Osteocyte (in vitro differentiated cells): ENCODE data around the gene HERC5. TPM values are rescaled to one million over a fixed set of nuclear protein-coding genes. Genes with fewer than 3 reads are reported as not detected.

Experiments
- DNase-seq: peaks from one replicate; pipeline ENCODE4 v3.0.0; 2021; ENCODE audit warnings: mixed read lengths; ENCODE audit not compliant: unreplicated experiment; ENCODE audit errors: extremely low spot score
- H3K27ac Mint-ChIP-seq: one replicate; pipeline ENCODE4 v1.8.0; 2021; ENCODE audit warnings: mild to moderate bottlenecking, mixed read lengths; ENCODE audit not compliant: unreplicated experiment
- H3K27me3 Mint-ChIP-seq: one replicate; pipeline ENCODE4 v1.8.0; 2021; ENCODE audit warnings: mixed read lengths; ENCODE audit not compliant: unreplicated experiment
- H3K36me3 Mint-ChIP-seq: one replicate; pipeline ENCODE4 v1.8.0; 2021; ENCODE audit warnings: mixed read lengths; ENCODE audit not compliant: unreplicated experiment
- H3K4me1 Mint-ChIP-seq: one replicate; pipeline ENCODE4 v1.8.0; 2021; ENCODE audit warnings: mixed read lengths; ENCODE audit not compliant: unreplicated experiment
- H3K4me3 Mint-ChIP-seq: one replicate; pipeline ENCODE4 v1.8.0; 2021; ENCODE audit warnings: mild to moderate bottlenecking, moderate library complexity, mixed read lengths; ENCODE audit not compliant: unreplicated experiment
- H3K9me3 Mint-ChIP-seq: one replicate; pipeline ENCODE4 v1.8.0; 2021; ENCODE audit warnings: mixed read lengths; ENCODE audit not compliant: unreplicated experiment
- total RNA-seq: library from RNA; stranded (reverse); gene quantifications from 2 replicates; pipeline ENCODE4 v1.2.1, GENCODE V29; 2021
- TF ChIP-seq, protein P1 (sequence below): fragments of 200-600 bp; sonication (generic); IDR thresholded peaks from 2 replicates; pipeline ENCODE4 v1.5.0; 2021; ENCODE audit warnings: antibody characterized with exemption, mild to moderate bottlenecking, moderate library complexity

Gene HERC5
- total RNA-seq, 1 donor from 2014 or later, result 0.81 TPM

GRCh38 chr4:88467392-88467791, 10.5 kb downstream of the HERC5 start:
- Mint-ChIP-seq H3K36me3 (no peaks in the 10 kb centered on the region), H3K4me3 (no peak overlapping the region), H3K9me3 (no peaks in the 10 kb centered on the region), H3K27ac (no peak overlapping the region), H3K27me3 (peaks cover 44% of the 10 kb centered on the region), H3K4me1 (no peaks in the 10 kb centered on the region)
- TF ChIP-seq, protein P1, sequence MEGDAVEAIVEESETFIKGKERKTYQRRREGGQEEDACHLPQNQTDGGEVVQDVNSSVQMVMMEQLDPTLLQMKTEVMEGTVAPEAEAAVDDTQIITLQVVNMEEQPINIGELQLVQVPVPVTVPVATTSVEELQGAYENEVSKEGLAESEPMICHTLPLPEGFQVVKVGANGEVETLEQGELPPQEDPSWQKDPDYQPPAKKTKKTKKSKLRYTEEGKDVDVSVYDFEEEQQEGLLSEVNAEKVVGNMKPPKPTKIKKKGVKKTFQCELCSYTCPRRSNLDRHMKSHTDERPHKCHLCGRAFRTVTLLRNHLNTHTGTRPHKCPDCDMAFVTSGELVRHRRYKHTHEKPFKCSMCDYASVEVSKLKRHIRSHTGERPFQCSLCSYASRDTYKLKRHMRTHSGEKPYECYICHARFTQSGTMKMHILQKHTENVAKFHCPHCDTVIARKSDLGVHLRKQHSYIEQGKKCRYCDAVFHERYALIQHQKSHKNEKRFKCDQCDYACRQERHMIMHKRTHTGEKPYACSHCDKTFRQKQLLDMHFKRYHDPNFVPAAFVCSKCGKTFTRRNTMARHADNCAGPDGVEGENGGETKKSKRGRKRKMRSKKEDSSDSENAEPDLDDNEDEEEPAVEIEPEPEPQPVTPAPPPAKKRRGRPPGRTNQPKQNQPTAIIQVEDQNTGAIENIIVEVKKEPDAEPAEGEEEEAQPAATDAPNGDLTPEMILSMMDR, result no peak
- DNase-seq, result no peak

- no peaks in the 10 kb centered on the region for H3K9me3 Mint-ChIP-seq
- H3K27me3 Mint-ChIP-seq, result peaks cover 32% of the 10 kb centered on the region
- TF ChIP-seq, protein P1, result no peak
- no peaks in the 10 kb centered on the region for H3K36me3 Mint-ChIP-seq
- no peak for DNase-seq
- H3K4me3 Mint-ChIP-seq, result no peak overlapping the region
- H3K4me1 Mint-ChIP-seq, result peaks cover 2% of the 10 kb centered on the region
- no peak overlapping the region for H3K27ac Mint-ChIP-seq
These were observed 20.4 kb downstream of the HERC5 start for GRCh38 chr4:88477229-88477860.

- Mint-ChIP-seq H3K36me3 (no peaks in the 10 kb centered on the region), H3K9me3 (no peaks in the 10 kb centered on the region), H3K4me1 (peaks cover 2% of the 10 kb centered on the region), H3K4me3 (no peak overlapping the region), H3K27ac (no peak overlapping the region), H3K27me3 (peaks cover 26% of the 10 kb centered on the region)
- DNase-seq, result no peak
- TF ChIP-seq, protein P1, result no peak
These were observed 21.3 kb downstream of the HERC5 start for GRCh38 chr4:88478247-88478646.

GRCh38 chr4:88481537-88481936, 24.6 kb downstream of the HERC5 start:
- H3K4me1 Mint-ChIP-seq, result peaks cover 2% of the 10 kb centered on the region
- TF ChIP-seq, protein P1, result no peak
- H3K4me3 Mint-ChIP-seq, result no peak overlapping the region
- peaks cover under 1% of the 10 kb centered on the region for H3K27me3 Mint-ChIP-seq
- H3K9me3 Mint-ChIP-seq, result no peaks in the 10 kb centered on the region
- DNase-seq, result no peak
- no peaks in the 10 kb centered on the region for H3K36me3 Mint-ChIP-seq
- H3K27ac Mint-ChIP-seq, result no peak overlapping the region

DNA sequence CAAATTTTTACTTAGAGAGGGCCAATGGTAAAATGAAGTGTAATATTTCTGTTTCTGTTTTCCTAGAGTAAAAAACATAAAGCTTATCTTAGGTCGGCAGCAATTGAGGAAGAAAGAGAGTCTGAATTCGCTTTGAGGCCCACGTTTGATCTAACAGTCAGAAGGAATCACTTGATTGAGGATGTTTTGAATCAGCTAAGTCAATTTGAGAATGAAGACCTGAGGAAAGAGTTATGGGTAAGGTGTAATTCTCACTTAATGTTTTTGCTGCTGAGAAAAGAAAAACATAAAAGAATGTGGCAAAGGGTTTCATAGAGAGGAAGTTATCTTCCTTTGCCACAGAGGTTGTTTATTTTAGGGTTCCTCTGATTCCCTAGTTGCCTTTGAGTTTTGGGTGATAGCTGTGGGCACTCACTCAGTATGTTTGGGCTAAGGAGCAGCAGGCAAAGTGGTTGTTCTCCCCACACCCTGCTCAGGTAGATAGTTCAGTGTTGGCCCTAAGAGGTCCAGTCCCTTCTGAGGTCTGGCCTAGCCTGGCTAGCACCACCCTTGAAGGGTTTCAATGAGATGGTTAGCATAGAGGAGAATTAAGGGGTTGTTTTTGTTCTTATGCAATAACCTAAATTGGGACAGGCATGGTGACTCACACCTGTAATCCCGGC, 32.3 kb downstream of the HERC5 start:
- Mint-ChIP-seq H3K9me3 (no peaks in the 10 kb centered on the region), H3K27ac (no peak overlapping the region), H3K4me1 (no peaks in the 10 kb centered on the region), H3K36me3 (no peaks in the 10 kb centered on the region), H3K4me3 (no peak overlapping the region), H3K27me3 (peaks cover 9% of the 10 kb centered on the region)
- TF ChIP-seq, protein P1, result no peak
- DNase-seq, result no peak
